Activated CD8-positive, alpha-beta memory T cell treated with anti-CD3 and anti-CD28 coated beads for 4 hours (primary cell): ENCODE measurements around the gene LRRTM4.
"Not testable (repeated sequence)": the region's sequence is repeated elsewhere in the genome, so short reads cannot be mapped to it uniquely, and the experiment has no call there.

Experiments
- DNase-seq, 2 donors: peaks; one replicate each; pipeline ENCODE4 v3.0.0-alpha.2; 2020; ENCODE audit warnings: low read depth in 2 of 2

Gene LRRTM4

DNA sequence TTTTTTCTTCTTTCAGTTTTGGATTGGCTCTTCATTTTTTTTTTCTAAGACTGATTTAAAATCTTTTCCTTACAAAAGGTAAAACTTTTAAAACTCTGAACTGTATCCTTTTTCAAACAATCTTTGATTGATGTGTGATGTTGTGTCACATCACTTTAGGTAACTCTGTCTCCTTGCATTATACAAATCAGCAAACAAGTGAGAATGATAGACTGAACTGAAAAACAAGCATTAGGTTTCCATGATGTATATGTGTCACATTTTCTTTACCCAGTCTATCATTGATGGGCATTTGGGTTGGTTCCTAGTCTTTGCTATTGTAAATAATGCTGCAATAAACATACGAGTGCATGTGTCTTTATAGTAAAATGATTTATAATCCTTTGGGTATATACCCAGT is 655.7 kb downstream of the LRRTM4 start:
- no peak for DNase-seq

DNA sequence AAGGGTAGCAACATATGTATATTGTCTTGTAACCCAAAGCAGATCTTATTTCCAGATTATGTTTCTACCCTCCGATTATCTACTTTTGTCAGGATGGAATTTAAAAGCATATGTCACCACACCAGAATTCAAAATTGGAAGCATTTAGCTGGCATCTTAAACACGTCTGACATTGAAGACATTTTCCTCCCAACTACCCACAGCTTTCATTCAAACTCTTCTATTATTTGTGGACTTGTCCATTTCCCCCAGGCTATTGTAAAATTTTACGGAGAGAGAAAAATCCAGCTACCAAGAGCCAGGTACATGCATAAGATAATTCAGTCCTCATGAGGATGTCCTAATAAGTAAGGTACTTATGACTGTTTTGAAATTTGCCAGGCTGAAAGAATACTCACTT is 659.3 kb downstream of the LRRTM4 start:
- no peak for DNase-seq

DNA sequence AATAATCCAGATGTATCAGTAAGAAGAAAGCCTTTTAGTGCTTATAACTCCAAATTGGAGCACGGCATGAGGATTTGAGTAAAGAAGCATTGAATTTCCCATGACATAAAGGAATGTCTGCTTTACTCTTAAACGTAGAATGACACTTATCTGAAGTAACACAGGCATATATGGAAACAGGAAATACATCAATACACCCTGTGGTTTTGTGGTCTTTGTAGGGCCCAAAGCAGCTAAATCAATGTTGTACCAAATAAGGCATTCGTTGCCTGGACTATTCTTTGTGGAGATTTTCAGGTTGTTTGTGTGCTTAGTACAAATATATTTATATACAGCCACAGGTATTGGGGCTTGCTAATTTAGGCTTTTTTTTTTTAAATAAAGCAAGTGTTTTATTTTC is 660.5 kb downstream of the LRRTM4 start:
- DNase-seq, result no peak

DNA sequence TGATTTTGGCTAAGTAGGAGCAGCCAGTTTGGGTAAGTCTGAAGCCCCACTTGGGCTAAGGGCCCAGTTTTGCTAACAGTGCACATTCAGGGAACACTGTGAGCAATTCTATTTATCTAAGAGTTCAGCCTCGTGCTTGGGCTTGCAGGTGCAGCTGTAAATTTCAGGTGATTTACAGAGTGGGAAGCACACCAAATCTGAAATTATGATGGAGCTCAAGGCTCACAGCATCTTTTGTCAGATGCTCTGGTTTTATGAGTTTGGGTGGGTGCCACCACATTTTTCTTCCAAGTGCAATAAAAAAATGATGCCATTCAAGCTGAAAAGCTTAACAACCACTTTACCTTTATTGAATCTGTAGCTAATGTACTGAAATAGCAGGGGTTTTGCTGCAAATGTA is 671.2 kb downstream of the LRRTM4 start:
- DNase-seq, result no peak

DNA sequence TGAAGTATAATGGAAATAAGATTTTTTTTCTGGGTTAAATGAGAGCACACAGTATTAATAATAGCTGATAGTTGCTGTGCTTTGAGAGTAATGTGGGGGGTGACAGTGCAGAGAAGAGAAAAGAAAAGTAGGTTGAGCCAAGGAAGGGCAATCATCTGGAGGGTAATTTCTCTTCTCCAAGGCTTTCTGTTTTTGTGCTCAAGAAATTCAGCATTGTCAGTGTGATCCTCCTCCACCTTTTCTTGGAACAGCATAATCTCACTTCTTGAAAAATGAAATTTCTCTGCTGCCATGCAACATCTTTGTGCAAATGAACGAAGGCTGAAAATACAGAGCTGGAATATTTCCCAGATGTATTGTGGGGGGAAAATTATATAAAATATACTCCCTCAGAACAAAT is 673.1 kb downstream of the LRRTM4 start:
- no peak for DNase-seq

DNA sequence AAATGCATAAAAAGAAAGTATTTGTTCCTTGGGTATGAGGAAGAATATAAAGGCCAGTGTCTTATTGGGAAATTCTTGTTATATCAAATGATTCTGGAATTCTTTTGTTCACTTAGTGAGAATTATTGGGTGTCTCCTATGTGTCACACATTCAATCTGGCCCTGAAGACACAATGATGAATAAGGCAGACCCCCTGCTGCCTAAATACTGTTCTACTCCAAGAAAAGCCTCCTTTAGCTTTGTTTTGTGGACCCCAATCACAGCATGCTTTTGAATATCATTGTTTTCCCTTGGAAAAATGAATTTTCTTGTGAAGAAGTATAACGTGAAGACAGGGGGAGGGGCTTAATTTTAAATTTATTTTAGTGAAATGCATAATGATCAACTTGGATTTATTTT is 682.4 kb downstream of the LRRTM4 start:
- DNase-seq, result no peak

DNA sequence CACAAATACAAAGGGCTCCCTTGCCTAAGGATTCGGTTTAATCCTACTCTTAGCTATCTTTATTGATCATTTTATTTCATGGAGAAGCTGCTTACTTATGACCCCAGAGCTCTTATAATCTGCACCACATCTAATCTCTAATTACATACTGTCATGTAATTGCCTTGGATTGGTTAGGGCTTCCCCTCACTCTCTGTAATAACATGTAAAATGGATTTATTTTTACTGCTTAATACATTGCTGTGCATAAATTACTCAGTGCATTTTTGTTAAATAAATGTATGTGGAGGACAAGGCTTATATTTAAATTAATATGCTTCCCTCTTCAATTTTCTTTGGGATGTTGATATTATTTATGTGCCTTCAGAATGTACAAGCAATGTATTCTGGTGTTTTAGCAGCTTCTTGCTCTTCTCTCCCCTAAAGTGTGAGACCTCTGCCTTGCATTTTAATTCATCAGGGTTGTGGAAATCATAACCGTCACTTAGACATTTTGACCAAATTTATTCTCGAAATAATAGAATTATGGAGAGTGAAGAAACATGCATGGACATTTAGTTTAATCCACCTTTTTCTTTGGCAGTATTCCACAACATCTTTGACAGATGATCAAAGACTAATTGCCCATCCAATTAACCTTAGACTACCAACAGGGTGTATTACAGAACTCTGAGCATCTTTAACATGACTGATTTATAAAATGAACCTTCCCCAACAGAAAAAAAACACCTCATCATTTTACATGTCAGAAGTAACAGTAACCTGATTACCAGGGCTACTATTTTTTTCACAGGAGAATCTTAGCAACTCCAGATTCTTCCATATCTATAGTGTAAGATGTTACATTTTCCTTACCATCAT is 692.6 kb downstream of the LRRTM4 start:
- DNase-seq, result no peak

DNA sequence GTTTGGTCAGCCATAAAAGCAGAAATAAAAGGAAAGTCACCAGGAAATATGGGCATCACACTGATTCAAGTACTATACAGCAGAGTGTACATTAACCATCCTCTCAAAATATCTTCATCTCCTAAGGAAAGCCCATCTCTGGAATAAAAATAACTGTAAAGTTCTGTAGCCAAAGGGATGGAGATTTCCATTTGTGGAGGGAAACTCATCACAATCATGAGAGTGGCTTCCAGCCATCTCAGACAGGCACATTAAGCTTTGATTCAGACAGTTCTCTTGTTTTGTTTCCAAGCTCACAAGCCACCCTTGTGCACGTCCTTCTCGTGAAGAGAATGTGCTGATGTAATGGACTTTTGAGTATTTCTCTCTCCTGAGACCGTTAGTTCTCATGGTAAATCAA is 695.5 kb downstream of the LRRTM4 start:
- DNase-seq, result no peak

DNA sequence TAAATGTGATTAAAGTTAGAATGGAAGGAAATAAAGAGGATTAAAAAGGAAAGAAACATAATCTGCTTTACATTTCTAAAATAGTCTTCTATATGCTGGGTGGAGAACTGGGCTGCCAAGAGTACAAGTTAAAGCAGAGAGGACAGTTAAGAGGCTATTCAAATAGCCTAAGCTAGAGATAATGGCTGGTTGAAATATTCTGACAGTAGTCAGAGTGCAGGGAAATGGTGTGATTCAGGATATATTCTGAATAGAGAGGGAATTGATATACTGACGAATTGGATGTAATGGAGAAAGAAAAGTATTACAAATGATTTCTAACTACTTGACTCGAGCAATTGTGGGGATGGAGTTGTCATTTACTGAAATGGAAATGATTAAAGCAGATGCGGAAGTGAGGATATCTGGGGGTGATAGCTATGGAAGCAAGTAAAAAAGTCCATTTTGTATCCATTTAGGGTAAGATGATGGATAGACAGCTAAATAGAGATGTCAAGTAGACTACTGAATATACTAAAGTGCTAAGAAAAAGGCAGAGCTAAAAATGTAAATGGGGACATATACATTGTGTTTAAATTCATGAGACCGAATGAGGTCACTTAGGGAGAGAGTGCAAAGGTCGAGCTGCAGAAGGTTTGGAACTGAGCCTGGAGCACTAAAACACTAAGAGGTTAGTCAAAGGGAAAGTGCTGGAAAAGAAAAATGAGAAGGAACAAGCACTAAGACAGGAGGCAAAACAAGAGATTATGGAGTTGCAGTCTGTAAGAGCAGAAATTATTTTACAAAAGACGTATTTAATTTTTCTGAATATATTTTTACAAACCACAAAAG is 696.8 kb downstream of the LRRTM4 start:
- no peak for DNase-seq

DNA sequence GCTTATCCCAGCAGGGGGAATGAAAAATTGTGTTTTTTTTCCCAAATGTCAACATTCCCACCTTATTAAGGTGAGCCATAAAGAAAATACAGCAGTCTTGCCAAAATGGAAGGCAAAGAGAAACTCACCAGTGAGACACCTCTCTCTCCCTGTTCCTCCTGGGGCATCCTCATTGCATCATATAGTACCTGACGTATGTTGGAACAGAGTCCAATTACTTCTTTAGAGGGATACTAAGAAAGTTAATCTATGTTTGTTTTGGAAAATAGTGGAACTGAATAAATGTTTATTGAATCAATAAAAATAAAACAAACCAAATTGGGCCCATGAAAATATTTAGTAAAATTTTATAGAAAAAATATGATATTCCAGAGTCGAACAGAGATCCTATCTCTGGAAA is 700.4 kb downstream of the LRRTM4 start:
- no peak for DNase-seq

DNA sequence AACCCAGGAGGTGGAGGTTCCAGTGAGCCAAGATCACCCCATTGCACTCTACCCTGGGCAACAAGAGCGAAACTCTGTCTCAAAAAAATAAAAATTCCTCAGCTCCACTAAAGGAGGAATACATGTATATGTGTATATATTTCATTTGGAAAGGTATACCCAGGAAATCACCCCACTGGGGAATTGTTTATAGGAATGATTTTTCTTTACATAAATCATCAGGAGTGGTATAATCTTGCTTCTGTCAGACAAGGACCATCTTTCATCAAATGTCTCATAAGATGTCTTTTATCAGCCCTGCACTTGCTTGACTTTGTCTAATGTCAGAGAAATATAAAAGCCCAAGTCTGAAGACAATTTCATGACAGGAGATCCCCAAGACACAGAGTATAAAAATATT is 709.1 kb downstream of the LRRTM4 start:
- DNase-seq, result no peak

DNA sequence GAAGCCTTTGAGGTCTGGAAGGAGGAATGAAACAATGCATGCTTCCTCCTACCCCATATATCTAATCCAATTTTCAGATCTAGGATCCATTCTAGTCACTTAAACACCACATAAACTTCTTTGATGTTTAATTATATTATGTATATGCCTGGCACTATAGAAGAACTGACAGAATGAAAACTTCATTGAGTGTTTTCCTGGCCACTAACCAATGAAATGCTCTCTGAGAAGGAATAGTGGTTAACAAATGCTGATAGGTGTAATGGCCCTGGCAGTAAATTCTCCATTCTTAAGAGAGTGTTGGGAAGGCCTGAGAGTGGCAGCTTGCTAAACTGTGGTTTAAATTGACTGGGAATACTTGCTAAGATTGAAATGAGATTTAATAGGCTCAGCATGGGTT is 710.0 kb downstream of the LRRTM4 start:
- no peak for DNase-seq

DNA sequence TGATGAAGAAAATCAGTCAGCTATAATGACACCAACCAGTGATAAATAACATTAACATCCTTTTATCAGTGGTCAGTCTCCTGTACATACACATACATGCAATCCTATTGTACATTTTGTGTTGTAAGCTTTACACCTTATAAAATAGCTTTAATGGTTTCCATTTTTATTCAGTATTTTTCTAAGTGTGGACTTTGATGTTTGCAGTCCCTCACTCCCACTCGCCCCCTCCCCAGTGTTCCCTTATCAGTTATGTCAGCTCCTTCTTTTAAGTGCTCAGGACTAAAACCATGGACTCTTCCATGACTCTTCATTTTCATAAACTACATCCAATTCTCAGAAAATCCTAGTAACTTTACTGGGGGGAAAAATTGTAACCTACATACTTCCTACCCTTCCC is 713.0 kb downstream of the LRRTM4 start:
- no peak for DNase-seq

DNA sequence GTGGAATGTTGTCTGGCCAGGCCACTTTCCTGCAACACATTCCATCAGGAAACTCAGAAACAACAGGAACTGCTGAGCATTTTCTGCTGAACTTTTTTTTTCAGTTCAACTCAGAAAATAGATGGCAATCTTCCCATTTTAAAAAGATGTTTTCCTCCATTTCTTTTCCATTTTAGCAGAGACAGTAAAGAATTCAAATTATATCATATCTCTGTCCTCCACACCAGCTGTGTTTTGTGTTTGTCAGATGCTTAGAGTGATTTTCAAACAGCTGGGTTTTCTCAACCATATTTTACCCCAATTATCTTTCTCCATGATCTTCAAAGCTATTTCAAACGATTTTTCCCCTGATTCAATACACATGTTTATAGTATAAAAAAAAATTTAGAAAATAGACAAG is 713.4 kb downstream of the LRRTM4 start:
- DNase-seq, result no peak

DNA sequence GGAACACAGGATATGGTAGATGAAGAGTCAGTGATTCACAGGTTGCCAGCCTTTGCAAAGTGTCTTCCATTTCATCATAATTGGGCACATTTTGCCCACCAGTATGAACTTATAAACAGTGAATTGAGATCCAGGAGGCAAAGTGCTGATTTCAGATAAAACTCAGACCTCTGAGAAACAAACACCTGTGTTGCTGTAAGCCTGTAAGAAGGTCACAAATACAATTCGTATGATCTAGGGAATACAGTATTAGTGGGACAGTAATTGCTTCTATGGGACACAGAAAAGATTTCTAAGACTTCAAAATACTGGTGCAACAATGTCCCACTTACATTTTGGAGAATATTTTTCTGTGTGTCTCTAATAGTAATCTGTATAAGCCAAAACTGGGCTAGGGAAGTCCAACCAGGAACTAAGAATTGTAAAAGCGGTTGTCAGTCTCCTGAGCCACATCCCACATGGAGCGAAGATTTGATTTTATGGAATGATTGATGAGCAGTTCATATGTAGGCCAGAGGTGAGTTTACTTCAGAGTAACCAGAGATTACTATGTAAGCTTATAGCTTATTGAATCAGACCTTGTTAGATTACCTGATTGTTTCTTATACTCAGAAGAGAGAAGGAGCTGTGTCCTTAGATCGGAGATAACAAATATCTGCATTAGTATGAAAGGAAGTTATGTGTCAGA is 728.4 kb downstream of the LRRTM4 start:
- no peak for DNase-seq

DNA sequence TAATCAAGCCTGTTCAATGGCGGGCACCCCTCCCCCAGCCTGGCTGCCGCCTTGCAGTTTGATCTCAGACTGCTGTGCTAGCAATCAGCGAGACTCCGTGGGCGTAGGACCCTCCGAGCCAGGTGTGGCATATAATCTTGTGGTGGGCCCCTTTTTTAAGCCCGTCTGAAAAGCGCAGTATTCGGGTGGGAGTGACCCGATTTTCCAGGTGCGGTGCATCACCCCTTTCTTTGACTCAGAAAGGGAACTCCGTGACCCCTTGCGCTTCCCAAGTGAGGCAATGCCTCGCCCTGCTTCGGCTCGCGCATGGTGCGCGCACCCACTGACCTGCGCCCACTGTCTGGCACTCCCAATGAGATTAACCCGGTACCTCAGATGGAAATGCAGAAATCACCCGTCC is 740.9 kb downstream of the LRRTM4 start:
- DNase-seq, result not testable (repeated sequence)

DNA sequence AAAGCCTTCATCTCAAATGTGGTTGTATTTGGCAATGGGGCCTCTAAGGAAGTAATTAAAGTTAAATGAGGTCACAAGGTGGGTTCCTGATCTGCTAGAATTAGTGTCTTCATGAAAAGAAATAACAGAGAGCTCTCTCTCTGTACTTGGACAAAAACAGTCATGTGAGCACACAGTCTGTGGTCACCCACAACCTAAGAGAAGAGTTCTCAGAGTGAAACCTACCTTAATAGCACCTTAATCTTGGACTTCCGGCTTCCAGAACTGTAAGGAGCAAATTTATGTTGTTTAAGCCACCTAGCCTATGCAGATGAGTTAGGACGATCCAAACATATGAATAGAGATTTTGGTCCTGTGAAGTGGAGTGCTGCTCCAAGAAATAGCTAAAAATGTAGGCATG is 758.9 kb downstream of the LRRTM4 start:
- DNase-seq, result no peak

DNA sequence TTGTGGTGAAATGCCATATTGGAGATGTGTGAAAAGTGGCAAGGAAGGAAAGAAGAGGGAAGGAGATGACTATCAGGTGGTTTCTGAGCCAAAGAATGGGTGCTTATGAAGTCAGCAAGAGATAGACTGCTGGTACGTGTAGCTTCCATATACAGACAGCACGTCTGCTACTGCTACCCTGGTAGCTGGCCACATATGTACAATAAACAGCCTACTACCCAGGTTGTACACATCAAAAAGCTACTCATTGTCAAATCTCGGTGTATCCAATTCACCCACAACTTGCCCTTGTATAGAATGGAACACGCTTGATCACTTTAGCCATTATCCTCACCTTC is 761.8 kb downstream of the LRRTM4 start:
- no peak for DNase-seq

DNA sequence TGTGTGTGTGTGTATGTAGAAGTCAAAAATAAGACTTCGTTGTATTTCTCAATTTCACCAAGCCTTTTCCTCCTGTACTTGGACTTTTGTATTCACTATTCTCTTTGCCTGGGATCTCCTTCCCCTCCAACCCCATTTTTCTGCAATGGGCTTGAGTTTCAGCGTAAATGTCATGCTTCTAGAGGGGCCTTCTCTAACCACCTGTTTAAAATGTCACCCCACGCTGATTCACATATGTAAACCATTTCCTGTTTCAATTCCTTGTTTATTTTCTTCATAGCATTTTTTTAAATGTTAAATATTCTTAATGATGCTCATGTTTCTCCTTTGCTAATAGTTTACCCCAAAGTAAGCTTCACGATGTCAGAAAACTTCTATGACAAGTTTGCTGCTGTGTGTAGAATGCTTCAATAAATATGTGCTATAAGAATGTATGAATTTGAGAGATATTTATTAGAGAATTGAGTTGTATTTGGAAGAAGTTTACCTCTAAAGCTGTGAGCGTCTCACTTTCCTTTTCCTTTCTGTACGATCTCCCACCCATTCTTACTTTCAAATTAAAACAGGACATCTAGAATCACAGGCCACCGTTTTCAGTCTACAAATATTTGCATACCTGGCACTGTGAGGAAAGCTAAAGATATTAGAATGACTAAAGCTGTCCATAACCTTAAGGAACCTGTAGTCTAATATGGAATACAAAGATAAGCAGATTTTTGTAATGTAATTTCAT is 762.4 kb downstream of the LRRTM4 start:
- DNase-seq, result no peak

DNA sequence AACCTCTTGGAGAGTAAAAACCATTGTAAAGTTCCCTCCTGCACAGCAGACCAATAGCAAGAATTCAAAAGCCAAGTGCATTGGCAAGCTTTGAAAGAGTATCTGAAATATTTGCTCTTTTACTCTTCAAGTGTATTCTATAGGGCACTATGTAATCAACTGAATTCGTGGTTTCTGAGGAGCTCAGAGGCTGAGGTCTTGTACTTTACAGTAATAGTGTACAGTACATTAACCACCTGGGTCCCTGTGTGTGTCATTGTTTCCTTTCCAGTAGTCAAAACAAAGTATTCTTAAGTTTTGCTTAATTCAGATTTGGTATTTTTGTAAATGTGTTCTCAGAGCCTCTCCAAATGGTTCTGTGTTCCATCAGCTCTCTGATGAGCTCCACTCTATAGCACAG is 769.7 kb downstream of the LRRTM4 start:
- no peak for DNase-seq

DNA sequence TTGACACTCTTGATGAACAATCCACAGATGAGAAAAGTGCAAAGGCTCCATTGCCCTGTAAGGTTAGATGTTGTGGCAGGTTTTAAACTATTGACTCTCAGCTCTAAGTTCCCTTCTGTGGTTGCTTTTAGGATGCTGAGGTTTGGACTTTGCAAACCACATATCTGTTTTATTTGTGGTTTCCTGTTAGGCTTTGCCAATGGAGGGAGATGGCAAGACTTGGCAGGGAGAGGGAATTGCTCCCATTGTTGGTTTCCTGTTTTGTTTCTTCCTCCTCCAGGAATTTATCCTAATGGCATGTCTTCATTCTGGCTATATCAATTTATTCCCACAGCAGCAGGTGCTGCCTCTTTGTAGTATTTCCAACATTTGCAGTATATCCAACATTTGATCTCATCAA is 772.3 kb downstream of the LRRTM4 start:
- DNase-seq, result no peak
